Fibroblast of skin of abdomen (primary cell): ENCODE measurements around the gene RAB31.
"Not testable (repeated sequence)": the region's sequence is repeated elsewhere in the genome, so short reads cannot be mapped to it uniquely, and the experiment has no call there.

Experiments used
- DNase-seq: peaks from one replicate; pipeline ENCODE4 v3.0.0-alpha.2; 2013

Gene RAB31

GRCh38 chr18:9762526-9762925, 54.4 kb downstream of the RAB31 start:
- DNase-seq = no peak

GRCh38 chr18:9763157-9763556, 55.1 kb downstream of the RAB31 start:
- no peak for DNase-seq

- DNase-seq = no peak
Observed at GRCh38 chr18:9764011-9764481, 55.9 kb downstream of the RAB31 start.

GRCh38 chr18:9765501-9765900, 57.4 kb downstream of the RAB31 start:
- no peak for DNase-seq

GRCh38 chr18:9766076-9766481, 58.0 kb downstream of the RAB31 start:
- DNase-seq = no peak

- DNase-seq = no peak
Observed at GRCh38 chr18:9766740-9767139, 58.6 kb downstream of the RAB31 start.

- DNase-seq = peak; percentile 54
Observed at GRCh38 chr18:9768071-9768691, 60.1 kb downstream of the RAB31 start.

- not testable (repeated sequence) for DNase-seq
Observed at GRCh38 chr18:9770111-9770510, 62.0 kb downstream of the RAB31 start.

GRCh38 chr18:9771261-9771976, 63.3 kb downstream of the RAB31 start:
- peak; percentile 63 for DNase-seq

GRCh38 chr18:9771977-9772660, 64.0 kb downstream of the RAB31 start:
- no peak for DNase-seq

GRCh38 chr18:9772847-9773677, 65.0 kb downstream of the RAB31 start:
- DNase-seq = no peak

GRCh38 chr18:9774150-9774549, 66.0 kb downstream of the RAB31 start:
- DNase-seq = no peak

- no peak for DNase-seq
Observed at GRCh38 chr18:9775178-9775577, 67.1 kb downstream of the RAB31 start.

- no peak for DNase-seq
Observed at GRCh38 chr18:9779630-9780029, 71.5 kb downstream of the RAB31 start.

- DNase-seq = peak; percentile 91
Observed at GRCh38 chr18:9782073-9782857, 74.2 kb downstream of the RAB31 start.

GRCh38 chr18:9786631-9787030, 78.5 kb downstream of the RAB31 start:
- no peak for DNase-seq

- DNase-seq = peak; percentile 70
Observed at GRCh38 chr18:9787036-9787435, 78.9 kb downstream of the RAB31 start.

- peak; percentile 92 for DNase-seq
Observed at GRCh38 chr18:9787712-9788111, 79.6 kb downstream of the RAB31 start.

GRCh38 chr18:9788140-9788539, 80.0 kb downstream of the RAB31 start:
- no peak for DNase-seq

- no peak for DNase-seq
Observed at GRCh38 chr18:9788860-9789259, 80.8 kb downstream of the RAB31 start.

GRCh38 chr18:9790261-9790660, 82.2 kb downstream of the RAB31 start:
- DNase-seq = no peak

GRCh38 chr18:9791991-9792390, 83.9 kb downstream of the RAB31 start:
- no peak for DNase-seq
